HFF-Myc (cell line): ENCODE results near the gene NOPCHAP1.

Source experiments
- DNase-seq: peaks from one replicate; pipeline ENCODE4 v3.0.0-alpha.2; 2011; ENCODE audit warnings: low read depth; ENCODE audit errors: extremely low read depth
- H3K4me3 ChIP-seq: replicated peaks from 2 replicates; pipeline ENCODE4 v1.5.1; 2011; ENCODE audit warnings: low read depth, mild to moderate bottlenecking, control low read depth, low read length
- TF ChIP-seq, protein P1 (sequence below): IDR thresholded peaks from 2 replicates; pipeline ENCODE4 v1.5.1; 2012; ENCODE audit warnings: mild to moderate bottlenecking, low read depth, low read length, control low read depth; ENCODE audit errors: missing control alignments

Gene NOPCHAP1

DNA sequence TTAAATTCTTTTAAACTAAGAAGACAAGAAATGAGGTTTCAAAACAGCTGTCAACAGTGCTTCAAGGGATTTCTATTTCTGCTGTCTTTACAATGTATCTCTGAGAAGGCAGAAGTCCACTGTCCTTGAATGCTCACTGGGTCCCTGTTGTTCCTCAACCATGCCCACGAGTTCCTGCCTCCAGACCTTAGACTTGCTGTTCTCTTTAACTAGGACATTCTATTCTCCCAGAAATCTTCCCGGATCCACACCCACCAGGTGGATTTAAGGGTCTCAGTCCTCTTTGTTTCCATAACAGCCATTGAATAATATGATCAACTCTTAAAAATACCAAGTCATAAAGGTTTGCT lies 21.3 kb upstream of the NOPCHAP1 start:
- no peak for DNase-seq
- H3K4me3 ChIP-seq, result no peak overlapping the region
- TF ChIP-seq, protein P1, sequence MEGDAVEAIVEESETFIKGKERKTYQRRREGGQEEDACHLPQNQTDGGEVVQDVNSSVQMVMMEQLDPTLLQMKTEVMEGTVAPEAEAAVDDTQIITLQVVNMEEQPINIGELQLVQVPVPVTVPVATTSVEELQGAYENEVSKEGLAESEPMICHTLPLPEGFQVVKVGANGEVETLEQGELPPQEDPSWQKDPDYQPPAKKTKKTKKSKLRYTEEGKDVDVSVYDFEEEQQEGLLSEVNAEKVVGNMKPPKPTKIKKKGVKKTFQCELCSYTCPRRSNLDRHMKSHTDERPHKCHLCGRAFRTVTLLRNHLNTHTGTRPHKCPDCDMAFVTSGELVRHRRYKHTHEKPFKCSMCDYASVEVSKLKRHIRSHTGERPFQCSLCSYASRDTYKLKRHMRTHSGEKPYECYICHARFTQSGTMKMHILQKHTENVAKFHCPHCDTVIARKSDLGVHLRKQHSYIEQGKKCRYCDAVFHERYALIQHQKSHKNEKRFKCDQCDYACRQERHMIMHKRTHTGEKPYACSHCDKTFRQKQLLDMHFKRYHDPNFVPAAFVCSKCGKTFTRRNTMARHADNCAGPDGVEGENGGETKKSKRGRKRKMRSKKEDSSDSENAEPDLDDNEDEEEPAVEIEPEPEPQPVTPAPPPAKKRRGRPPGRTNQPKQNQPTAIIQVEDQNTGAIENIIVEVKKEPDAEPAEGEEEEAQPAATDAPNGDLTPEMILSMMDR, result no peak

- TF ChIP-seq, protein P1, result no peak
- DNase-seq, result no peak
- H3K4me3 ChIP-seq, result no peak overlapping the region
Observed at GRCh38 chr12:104966677-104967076, 19.4 kb upstream of the NOPCHAP1 start.

- no peak for DNase-seq
- TF ChIP-seq, protein P1, result no peak
- H3K4me3 ChIP-seq, result no peak overlapping the region
Observed at GRCh38 chr12:104969343-104969742, 16.8 kb upstream of the NOPCHAP1 start.

- H3K4me3 ChIP-seq, result no peak overlapping the region
- DNase-seq, result no peak
- TF ChIP-seq, protein P1, result no peak
Observed at GRCh38 chr12:104971306-104971705, 14.8 kb upstream of the NOPCHAP1 start.

DNA sequence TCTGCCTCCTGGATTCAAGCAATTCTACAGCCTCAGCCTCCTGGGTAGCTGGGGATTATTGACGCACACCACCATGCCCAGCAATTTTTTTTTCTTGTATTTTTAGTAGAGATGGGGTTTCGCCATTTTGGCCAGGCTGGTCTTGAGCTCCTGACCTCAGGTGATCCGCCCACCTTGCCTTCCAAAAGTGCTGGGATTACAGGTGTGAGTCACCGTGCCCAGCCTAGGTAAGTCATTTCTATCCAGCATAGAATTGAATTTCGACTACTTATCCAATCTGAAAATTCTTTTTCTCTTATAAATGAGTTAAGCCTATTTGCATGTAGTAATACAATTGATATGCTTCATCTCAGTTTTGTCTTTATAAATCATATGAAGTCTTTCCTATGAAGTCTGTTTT lies 12.9 kb upstream of the NOPCHAP1 start:
- no peak overlapping the region for H3K4me3 ChIP-seq
- no peak for DNase-seq
- TF ChIP-seq, protein P1, result no peak

- DNase-seq, result no peak
- H3K4me3 ChIP-seq, result no peak overlapping the region
- TF ChIP-seq, protein P1, result no peak
Observed at GRCh38 chr12:104974626-104975290, 11.4 kb upstream of the NOPCHAP1 start.
